Thyroid gland (tissue), 4 donors: ENCODE data around the gene NACAD. TPM values are rescaled to one million over a fixed set of nuclear protein-coding genes. Genes with fewer than 3 reads are reported as not detected.
"Not testable (repeated sequence)": the region's sequence is repeated elsewhere in the genome, so short reads cannot be mapped to it uniquely, and the experiment has no call there.

Source experiments
- DNase-seq, 2 donors: peaks; one replicate each; pipeline ENCODE4 v3.0.0-alpha.2; 2019
- H3K27ac ChIP-seq, 3 donors: fragments of 200-600 bp; sonication (generic); 1 replicate in 2 of 3; 2 replicates in 1 of 3; pipeline ENCODE4 v1.5.1; 2016 to 2019; ENCODE audit warnings: mild to moderate bottlenecking in 1 of 3, moderate library complexity in 1 of 3
- H3K27me3 ChIP-seq: fragments of 200-600 bp; sonication (generic); one replicate; pipeline ENCODE4 v1.5.1; 2019
- H3K36me3 ChIP-seq, 2 donors: fragments of 200-600 bp; sonication (generic); one replicate each; pipeline ENCODE4 v1.5.1; 2016 to 2019
- H3K4me1 ChIP-seq, 2 donors: fragments of 200-600 bp; sonication (generic); one replicate each; pipeline ENCODE4 v1.5.1; 2017 to 2019
- H3K4me3 ChIP-seq, 3 donors: fragments of 200-600 bp; sonication (generic); replicated peaks in 1 of 3; 1 replicate in 2 of 3; 2 replicates in 1 of 3; pipeline ENCODE4 v1.5.1; 2016; ENCODE audit warnings: mild to moderate bottlenecking in 1 of 3
- H3K9me3 ChIP-seq: fragments of 200-600 bp; sonication (generic); one replicate; pipeline ENCODE4 v1.5.1; 2017
- POLR2A ChIP-seq, 2 donors: fragments of 450-650 bp; IDR thresholded peaks; one replicate each; pipeline ENCODE4 v1.6.1; 2017; ENCODE audit warnings: antibody characterized with exemption in 2 of 2, mild to moderate bottlenecking in 2 of 2, moderate library complexity in 1 of 2
- WGBS, 2 donors: methylation state at CpG; one replicate each; pipeline ENCODE4 v1.1.5; 2017; 5-methylcytosine and 5-hydroxymethylcytosine counted together
- intact Hi-C: fragments of 100-400 bp; cut with DNase I; formaldehyde crosslinking; loops from one replicate; pipeline ENCODE4 v1.15.1; 2023
- total RNA-seq, 4 donors: library from RNA; depleted of rRNA; stranded (reverse); fragments of >200 nt; gene quantifications; one replicate each; pipeline ENCODE4 v1.2.3, GENCODE V29; 2016
- TF ChIP-seq, protein P1 (sequence below), 6 experiments: fragments of 200-600 bp in 3 of 6; fragments of 450-650 bp in 3 of 6; sonication (generic) in 3 of 6; IDR thresholded peaks; one replicate each; pipeline ENCODE4 v1.5.1; 2016 to 2019; ENCODE audit warnings: antibody characterized with exemption in 6 of 6, mild to moderate bottlenecking in 2 of 6, inconsistent platforms in 1 of 6, moderate library complexity in 1 of 6

NACAD gene
- total RNA-seq, 4 donors from 2014 or later = 0.54 to 2.3 (median 0.88) TPM

DNA sequence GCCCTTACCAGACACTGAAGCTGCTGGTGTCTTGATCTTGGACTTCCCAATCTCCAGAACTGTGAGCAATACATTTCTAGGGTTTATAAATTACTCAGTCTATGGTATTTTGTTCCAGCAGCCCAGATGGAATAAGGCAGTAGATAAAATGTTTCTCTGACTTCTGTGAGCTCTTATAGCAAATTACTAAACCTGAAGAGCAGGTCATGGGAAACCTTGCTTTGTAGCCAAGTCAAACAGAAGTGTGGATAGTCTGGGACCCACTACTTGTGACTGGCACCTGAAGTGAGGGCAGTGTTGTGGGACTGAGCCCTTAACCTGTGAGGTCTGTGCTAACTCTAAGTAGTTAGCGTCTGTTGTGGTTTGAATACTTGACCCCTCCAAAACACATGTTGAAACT lies 27.3 kb upstream of the NACAD start:
- DNase-seq = no peak
- H3K27me3 ChIP-seq = no peaks in the 10 kb centered on the region
- no peaks in the 10 kb centered on the region for H3K36me3 ChIP-seq
- no peak for TF ChIP-seq POLR2A (IDR thresholded peaks at IDR 0.05)
- TF ChIP-seq, protein P1, sequence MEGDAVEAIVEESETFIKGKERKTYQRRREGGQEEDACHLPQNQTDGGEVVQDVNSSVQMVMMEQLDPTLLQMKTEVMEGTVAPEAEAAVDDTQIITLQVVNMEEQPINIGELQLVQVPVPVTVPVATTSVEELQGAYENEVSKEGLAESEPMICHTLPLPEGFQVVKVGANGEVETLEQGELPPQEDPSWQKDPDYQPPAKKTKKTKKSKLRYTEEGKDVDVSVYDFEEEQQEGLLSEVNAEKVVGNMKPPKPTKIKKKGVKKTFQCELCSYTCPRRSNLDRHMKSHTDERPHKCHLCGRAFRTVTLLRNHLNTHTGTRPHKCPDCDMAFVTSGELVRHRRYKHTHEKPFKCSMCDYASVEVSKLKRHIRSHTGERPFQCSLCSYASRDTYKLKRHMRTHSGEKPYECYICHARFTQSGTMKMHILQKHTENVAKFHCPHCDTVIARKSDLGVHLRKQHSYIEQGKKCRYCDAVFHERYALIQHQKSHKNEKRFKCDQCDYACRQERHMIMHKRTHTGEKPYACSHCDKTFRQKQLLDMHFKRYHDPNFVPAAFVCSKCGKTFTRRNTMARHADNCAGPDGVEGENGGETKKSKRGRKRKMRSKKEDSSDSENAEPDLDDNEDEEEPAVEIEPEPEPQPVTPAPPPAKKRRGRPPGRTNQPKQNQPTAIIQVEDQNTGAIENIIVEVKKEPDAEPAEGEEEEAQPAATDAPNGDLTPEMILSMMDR (IDR thresholded peaks at IDR 0.05) = no peak
- H3K27ac ChIP-seq = no peak overlapping the region
- intact Hi-C loops = no loop called here
- 55 to 58% methylated on average over 1 of the region's 1 CpG for WGBS, 2 donors
- no peak overlapping the region for H3K4me3 ChIP-seq
- no peaks in the 10 kb centered on the region for H3K9me3 ChIP-seq
- peaks cover 4 to 5% of the 10 kb centered on the region in 2 donors for H3K4me1 ChIP-seq

DNA sequence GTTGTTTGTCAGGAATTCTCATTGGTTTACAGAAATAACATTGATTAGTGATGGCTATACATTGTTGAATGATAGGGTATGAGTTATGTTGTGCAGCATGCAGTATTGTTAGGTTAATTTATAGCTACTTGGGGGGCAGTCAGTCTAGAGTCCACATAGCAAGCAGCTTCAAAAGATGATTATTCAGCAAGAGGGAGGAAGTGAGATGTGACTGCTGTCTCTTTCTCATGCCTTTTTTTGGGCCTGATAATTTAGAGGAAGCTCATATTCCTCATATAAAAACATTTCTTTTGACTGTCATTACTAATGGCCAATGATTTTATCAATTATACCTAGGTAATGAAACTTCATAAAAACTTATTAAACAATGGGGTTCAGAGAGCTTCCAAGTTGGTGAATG lies 26.2 kb upstream of the NACAD start:
- H3K4me1 ChIP-seq = peaks cover 5 to 15% of the 10 kb centered on the region in 2 donors
- DNase-seq = no peak
- intact Hi-C loops = no loop called here
- H3K4me3 ChIP-seq = no peak overlapping the region
- no peaks in the 10 kb centered on the region for H3K27me3 ChIP-seq
- H3K9me3 ChIP-seq = no peaks in the 10 kb centered on the region
- no peak for TF ChIP-seq POLR2A (IDR thresholded peaks at IDR 0.05)
- TF ChIP-seq, protein P1 (IDR thresholded peaks at IDR 0.05) = no peak
- H3K27ac ChIP-seq = no peak overlapping the region
- no peaks in the 10 kb centered on the region for H3K36me3 ChIP-seq

DNA sequence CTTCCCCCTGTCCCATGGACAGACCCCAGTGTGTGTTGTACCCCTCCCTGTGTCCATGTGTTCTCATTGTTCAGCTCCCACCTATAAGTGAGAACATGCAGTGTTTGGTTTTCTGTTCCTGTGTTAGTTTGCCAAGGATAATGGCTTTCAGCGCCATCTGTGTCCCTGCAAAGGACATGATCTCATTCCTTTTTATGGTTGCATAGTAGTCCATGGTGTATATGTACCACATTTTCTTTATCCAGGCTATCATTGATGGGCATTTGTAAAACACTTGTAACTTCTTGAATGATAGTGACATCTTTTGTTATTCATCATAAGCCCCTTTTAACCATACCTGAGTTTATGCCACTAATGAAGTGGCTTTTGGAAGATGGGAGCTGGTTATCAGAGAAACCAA lies 25.5 kb upstream of the NACAD start:
- DNase-seq, H3K36me3 ChIP-seq, H3K27me3 ChIP-seq, H3K9me3 ChIP-seq, intact Hi-C loops, H3K27ac ChIP-seq, H3K4me3 ChIP-seq: not testable (repeated sequence)
- H3K4me1 ChIP-seq = peaks cover 5 to 15% of the 10 kb centered on the region in 2 donors
- 52 to 62% methylated on average over 1 of the region's 1 CpG for WGBS, 2 donors

DNA sequence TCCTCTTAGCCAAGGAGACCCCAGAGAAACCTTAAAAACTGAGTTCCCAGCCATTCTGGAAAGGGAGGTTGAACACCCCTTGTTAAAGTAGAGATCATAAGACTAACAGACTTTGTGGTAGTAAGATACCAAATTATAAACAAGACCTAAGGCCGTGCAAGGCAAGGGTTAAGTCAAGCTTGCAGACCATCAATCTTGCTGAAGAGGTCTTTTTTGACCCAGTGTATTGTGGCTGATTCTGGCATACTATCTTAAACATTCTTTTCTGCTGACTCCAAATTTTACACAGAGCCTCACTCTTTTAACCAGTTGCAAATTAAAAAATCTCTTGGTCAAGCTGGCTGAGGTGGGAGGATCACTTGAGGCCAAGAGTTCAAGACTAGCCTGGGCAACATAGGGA lies 23.9 kb upstream of the NACAD start:
- Histone ChIP-seq H3K4me1 (peaks cover 5 to 15% of the 10 kb centered on the region in 2 donors), H3K27ac (no peak overlapping the region), H3K27me3 (no peaks in the 10 kb centered on the region), H3K36me3 (peaks cover 12 to 13% of the 10 kb centered on the region in 2 donors), H3K9me3 (no peaks in the 10 kb centered on the region), H3K4me3 (no peak overlapping the region)
- intact Hi-C loops = no loop called here
- DNase-seq = no peak
- TF ChIP-seq POLR2A (IDR thresholded peaks at IDR 0.05) = no peak
- TF ChIP-seq, protein P1 (IDR thresholded peaks at IDR 0.05) = no peak
- 88 to 95% methylated on average over 1 of the region's 1 CpG for WGBS, 2 donors

DNA sequence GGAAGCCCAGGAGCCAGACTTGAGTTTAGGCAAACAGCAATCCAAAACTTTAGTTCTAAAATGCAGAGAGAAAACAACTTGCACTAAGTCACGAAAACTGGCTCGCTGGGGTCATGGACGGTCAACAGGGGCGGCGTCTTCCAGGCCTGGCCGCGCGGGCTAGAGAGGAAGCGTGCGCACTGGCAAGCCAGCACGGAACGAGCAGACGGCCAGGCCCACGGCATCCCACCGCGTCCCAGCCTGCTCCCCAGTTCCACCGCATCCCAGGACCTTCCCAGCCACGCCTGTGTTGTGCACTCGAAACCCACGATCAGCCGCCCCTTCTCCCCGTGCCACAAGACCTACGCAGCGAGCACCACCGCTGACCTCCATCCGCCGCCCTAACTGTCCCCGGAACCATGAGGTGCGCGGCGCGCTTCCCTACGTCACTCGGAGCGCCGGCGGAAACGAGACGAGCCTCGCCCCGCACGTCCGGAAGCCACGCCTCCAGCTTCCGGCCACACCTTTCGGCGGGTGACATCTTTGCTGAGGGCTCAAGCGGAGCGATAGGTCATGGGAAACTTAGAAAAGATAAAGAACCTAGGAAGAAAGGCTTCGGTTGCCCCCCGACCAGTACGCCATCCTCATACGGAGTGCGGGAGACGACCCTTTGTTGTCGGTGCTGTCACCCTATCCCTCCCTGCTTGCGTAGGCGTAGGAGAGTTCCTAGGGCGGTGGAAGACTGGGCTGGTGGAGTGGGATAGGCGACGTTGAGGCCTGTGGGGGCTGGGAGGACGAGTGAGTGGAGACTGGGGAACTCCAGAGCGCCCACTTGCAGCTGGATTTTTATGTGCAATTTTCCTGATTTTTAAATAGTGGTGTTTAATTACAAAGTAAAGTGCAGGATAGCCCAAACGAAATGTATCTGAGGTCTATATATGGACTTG lies 22.8 kb upstream of the NACAD start, which contains the start of gene TBRG4:
TBRG4 (minus strand) TSS at position 400 of the 926 bp plus-strand sequence. CDS start 2,460 bp downstream, outside the sequence.
- Histone ChIP-seq H3K27me3 (no peaks in the 10 kb centered on the region), H3K4me3 (peak within 1 kb of the TSS; percentile 29 to 62 (median 53)), H3K27ac (peak within 1 kb of the TSS; percentile 87 to 93 (median 90)), H3K9me3 (no peaks in the 10 kb centered on the region), H3K36me3 (peaks cover 22 to 24% of the 10 kb centered on the region in 2 donors), H3K4me1 (peaks cover 5 to 15% of the 10 kb centered on the region in 2 donors)
- intact Hi-C loops = no loop called here
- 0 to 1% methylated on average over 39 to 64 of the region's 64 CpGs for WGBS, 2 donors
- TF ChIP-seq, protein P1 (IDR thresholded peaks at IDR 0.05) = peak in 5 of 6 experiments; percentile 26 to 46 (median 34)
- TF ChIP-seq POLR2A (IDR thresholded peaks at IDR 0.05) = peak; percentile 27 to 90
- peak; percentile 94 to 96 for DNase-seq
